GM21825 (cell line): ENCODE data around the gene RRBP1.
"Not testable (repeated sequence)": the region's sequence is repeated elsewhere in the genome, so short reads cannot be mapped to it uniquely, and the experiment has no call there.

Experiments used
- ATAC-seq: cut with Tn5 transposase; IDR thresholded peaks from one replicate; pipeline ENCODE4 v1.9.1; 2021; ENCODE audit warnings: mild to moderate bottlenecking, moderate library complexity; ENCODE audit not compliant: unreplicated experiment

RRBP1 gene

DNA sequence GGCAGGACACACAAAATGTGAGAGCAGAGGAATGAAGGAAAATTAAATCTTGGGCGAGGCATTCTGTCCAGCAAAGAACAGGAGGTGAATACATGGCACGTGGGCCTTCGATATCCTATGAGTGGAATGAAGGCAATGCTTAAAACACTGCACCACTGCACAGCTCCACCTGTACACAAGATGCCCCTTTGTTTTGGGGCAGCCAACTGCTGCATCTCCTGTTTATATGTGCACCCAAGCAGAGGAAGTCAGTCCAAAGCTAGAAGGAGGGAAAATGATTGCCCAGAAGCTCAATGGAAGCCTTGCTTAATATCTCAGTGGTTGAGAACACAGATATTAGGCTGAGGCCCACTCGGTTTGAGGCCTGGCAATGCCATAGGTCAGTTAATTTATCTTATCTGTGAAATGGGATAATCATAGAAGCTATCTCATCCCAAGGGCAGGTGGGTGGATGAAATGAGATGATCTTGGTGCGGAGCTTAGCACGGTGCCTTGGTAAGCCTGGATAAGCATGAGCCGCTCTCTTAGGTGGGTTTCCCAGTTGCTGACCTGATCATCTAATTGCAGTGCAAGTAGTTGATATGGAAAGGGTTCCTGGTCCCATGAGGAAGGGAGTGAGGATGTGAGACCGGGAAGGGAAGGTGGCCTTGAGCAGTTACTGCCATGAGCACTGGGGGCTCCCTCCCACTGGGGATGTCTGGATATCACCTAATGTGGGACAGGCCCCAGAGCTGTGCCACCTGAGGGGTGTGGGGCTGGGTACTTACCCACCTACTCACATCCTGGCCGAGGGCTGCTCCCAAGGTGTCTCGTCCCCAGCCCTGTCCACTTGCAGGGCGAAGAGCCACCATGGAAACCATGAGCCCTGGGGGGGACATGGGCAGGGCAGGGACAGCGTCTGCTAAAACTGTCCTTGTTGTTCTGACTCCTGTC lies 27.6 kb upstream of the RRBP1 start:
- ATAC-seq = no peak

DNA sequence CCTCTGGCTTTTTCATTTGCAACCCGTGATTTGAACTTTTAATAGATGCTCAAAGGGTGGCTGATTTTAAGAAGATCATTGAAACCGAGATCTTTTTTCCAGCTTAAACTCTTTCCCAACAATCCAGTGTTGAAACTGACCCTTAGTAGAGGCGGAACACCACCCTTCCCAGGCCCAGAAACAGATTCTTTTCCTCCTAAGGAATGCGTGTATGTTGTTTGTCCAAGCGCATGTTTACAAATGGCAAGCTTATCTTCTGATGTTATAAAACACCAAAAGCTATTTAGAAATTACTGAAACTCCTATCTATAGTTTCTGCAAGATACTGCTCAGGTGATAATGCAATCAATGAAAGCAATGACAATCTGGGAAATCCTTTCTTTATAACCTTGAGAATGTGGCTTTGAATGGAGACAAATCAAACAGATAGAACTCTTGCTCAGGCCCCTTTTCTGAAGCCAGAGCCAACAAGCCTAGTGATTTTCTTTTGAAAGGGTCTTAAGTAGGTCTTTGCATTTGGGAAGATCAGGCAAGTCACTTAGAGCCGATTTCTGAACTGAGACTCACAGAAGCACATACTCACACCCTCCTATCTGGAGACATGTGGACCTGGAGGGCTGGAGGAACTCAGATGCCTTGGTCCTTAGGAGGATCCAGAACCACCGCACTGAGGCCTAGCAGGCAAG lies 26.8 kb upstream of the RRBP1 start:
- no peak for ATAC-seq

DNA sequence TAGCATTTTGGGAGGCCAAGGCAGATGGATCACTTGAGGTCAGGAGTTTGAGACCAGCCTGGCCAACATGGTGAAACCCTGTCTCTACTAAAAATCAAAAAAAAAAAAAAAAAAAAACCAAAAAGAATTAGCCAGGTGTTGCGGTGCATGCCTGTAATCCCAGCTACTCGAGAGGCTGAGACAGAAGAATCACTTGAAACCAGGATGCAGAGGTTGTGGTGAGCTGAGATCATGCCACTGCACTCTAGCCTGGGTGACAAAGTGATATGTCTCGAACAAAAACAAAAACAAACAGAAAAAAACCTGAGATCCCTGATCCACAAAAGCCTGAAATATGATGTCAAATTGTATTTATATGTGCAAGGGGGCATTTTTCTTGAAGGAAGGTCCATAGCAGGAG lies 25.9 kb upstream of the RRBP1 start:
- not testable (repeated sequence) for ATAC-seq

DNA sequence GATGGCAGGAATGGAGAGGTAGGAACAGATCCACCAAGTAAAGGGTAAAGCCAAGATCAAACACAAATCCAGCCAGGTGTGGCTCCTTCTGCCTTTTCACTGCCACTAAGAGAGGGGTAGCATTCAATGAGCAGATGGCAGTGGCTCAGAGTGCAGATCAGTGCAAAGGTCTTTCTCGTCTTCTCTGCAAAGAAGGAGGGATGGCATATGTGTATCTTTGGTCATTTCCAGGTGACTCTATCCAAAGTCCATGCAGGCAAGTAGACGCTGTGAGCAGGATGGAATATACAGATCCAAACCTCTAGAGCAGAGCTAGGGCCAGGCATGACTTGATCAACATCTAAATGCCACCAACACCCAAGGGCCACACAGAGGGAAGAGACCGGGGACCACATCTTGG lies 24.6 kb upstream of the RRBP1 start:
- no peak for ATAC-seq

DNA sequence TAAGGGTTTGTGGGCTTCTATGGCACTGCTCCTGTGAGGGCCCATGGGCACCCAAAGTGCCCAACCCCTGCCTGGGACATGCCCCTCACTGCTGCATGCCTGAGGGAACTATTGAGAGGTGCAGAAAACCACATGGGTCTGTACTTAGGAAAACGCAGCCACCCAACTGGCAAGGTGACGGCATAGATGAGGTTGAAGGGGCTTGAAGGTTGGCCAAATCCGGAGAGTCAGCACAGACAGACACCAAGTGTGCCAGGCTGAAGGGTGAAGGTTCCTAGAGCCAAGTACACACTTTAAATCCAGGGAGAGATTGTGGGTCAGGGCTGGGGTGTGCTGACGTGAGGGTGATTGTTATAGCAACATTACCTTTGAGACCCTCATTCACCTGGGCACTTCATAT lies 23.9 kb upstream of the RRBP1 start:
- no peak for ATAC-seq

DNA sequence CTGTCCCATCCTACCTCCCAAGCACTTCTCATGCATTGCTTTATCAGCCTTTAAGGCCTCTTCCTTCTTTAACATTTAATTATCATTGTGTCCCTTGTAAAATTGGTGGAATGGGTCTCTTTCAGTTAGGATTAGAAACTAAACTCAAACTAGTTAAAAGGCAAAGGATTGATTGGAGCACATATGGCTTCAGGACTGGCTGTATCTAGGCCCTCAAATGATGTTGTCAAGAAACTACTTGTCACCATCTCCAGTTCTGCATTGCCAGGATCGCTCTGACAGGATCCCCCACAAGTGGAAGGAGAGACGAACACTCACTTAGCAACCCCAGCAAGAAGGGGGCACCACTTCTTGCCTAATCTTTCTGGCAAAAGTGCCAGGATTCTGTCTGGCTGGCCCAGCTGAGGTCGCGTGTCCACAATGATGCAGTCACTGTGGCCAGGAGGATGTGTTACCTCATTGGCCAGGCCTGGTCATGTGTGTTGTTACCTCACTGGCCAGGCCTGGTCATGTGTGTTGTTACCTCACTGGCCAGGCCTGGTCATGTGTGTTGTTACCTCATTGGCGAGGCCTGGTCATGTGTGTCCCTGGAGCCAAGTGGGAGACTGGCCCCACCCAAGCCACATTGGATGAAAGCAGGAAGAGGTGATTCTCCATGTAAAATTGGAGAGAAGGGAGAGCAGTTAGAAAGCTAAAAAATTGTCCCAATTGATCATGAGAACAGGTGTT lies 22.7 kb upstream of the RRBP1 start:
- no peak for ATAC-seq

DNA sequence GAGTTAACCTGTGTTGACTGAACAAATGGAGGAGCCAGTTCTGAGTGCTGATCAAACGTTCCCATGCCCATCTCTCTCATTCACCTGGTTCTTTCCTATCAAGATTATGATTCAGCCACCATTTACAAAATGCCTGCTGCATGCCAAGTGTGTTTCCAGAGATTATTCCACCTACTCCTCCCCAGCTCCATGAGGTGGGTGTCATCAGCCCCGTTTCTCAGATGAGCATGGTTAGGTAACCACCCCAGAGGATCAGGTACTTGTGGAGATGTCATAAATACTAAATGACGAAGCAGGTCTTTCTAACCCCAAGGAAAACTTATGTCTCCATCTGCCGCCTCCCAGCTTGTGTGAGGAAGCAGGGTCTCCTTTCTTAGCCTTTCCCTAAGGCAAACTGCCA lies 19.8 kb upstream of the RRBP1 start:
- ATAC-seq = no peak

DNA sequence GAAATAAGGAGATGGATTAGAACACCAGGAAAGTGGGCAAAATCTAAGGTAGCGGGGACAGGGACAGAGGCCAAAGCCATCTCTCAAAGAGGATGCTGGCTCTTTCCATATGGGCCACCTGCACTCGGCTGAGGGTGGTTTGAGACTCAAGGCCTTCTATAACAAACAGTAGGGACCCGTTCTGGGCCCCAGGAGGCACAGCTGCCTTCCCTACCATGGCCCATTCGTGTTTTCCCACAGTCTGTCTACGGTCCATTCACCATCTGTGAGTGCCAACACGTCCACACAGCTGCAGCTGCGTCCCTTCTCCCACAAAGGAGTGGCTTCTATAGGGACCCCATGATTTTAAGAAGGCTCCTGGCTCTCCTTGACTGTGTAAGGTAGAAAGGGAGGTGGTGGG lies 18.6 kb upstream of the RRBP1 start:
- no peak for ATAC-seq

DNA sequence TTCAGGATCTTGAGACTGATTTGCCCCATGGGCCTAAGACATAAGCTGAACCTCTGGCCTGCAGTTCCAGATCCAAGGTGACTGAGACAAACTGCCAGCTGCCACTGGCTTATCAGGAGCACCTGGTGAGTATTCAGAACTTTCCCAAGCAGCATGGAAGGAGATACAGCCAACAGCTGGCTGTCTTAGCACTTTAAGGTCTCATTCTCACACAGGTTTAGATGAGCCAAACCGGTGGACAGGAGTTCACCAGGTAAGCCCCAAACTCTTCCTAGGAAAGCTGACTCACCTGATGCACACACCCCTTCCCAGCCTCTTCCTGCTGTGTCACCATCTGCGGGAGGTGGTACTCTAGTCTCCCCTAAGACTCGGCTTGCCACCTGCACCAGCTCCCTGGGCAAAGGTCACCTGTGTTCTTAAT lies 17.9 kb upstream of the RRBP1 start, which contains the start of gene BANF2:
TSS of gene BANF2 (plus strand) at position 36 of the 421 bp plus-strand sequence. CDS start 25,060 bp downstream, outside the sequence.
- ATAC-seq = no peak

DNA sequence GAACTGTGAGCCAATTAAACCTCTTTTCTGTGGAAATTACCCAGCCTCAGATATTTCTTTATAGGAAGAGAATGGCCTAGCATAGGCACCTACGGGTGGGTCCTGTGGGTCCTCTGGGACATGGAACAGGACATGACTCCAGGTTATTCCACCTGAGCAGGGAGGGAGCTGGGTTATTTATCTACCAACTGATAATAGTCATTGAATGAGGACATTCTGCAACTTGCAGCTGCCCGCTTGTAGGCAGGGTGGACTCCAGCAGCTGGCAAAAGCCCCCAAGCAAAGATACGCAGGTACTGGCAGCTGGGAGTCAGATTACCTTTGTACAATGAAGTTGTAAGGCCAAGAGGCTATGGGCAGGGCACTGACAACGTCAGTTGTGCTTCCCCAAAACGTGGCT lies 16.3 kb upstream of the RRBP1 start:
- ATAC-seq = no peak

DNA sequence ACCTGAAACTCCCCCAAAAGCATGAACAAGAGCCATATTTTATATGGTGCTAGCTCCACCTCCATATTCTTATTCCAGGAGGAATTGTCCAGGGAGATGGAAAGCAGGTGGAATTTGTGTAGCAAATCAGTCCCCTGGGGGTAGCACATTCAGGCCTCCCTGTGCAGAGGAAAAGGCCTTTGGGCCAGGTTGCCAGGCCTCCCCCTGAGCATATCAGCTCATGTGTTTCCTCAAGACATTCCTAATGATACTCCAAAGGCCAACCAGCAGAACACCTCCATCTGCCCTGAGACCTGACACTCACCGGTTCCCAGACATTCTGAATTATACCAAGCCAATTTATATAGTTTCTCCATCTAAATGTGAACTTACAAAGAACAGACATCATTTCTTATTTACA lies 15.1 kb upstream of the RRBP1 start:
- no peak for ATAC-seq

DNA sequence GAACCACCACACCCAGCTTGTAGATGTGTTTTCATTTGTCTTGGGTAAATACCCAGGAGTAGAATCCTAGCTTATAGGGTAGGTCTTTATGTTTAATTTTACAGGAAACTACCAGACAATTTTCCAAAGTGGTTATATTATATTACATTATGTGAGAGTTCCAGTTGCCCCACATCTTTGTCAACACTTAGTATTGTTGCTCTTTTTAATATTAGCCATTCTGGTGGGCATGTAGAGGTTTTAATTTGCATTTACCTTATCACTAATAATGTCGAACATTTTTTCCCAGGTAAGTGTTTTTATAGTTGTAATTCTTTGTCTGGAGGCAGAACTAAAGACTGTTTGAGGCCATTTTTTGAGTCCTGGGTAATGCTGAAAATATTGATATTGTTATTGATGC lies 14.2 kb upstream of the RRBP1 start:
- ATAC-seq = no peak

DNA sequence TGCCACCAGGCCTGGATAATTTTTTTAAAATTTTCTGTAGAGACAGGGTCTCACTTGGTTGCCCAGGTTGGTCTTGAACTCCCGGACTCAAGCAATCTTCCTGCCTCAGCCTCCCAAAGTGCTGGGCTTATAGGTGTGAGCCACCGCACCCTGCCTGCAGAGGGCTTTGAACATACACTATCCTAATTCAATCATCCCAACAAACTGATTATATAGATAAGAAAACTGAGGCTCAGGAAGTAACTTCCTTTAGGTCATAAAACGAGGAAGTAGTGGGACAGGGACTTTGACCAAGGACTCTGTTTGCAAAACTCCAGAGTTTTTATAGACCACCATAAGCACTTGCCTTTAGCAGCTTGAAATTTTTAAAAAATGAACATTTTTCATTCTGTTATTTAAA lies 12.7 kb upstream of the RRBP1 start:
- ATAC-seq = no peak

DNA sequence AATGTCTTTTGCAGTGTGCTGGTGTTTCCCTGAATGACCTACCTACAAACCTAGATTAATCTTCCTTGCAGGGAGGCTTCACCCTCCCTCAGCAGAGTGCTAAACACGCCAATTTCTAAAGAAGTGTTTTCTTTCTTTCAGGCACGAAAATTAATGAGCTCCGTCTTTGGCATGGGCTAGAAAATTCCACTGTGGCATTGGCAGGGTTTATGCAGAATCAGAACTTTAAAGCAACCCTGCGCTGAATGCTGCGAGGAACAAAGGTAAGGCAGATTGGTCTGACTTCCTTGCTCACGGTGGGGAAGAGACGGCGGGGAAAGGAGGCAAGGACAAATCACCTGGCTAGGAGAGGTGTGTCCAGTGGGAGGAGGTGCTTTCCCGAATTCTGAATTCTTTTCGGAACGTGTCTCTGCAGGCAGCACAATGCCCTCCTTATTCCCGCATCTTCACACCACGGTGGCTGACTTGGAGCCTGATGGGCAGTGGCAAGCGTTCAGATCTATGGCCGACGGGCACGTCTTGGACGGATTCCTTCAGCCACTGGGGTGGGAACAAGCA lies 11.5 kb upstream of the RRBP1 start:
- ATAC-seq = no peak

DNA sequence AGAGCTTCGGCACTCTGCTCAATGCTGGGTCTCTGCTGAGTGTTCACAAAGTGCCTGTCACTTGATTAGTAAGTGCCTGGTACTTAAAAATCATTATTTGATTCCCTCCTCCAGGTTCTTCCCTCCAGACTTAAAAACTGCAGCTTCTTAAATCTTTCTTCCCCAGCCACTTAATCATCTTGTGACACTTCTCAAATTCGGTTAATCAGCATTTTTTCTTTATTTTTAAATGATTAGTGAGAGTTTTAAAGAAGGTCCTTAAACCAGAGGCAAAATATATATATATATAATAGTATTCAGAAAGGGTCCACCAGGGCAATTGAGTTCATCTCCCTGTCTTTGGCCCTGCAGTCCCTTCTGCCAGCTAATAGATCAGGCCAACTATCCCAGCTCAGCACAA lies 9.7 kb upstream of the RRBP1 start:
- ATAC-seq = no peak

DNA sequence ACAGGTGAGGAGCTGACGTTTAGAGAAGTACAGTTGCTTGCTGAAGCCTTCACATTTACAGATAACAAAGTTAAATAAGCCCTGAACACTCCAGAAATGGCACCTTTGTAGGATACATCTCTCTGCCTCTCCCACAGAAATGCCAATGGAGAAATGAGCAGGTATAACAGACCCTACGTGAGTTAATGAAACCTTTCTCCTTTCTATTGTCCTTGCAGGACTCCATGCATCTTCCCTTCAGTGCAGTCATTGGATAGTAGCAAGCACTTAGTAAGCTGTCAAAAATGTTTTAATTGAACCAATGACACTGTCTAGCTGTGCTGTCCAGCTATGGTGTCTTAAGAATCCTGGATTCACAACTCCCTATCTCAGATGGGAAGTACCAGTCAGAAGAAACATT lies 8.1 kb upstream of the RRBP1 start:
- ATAC-seq = no peak

DNA sequence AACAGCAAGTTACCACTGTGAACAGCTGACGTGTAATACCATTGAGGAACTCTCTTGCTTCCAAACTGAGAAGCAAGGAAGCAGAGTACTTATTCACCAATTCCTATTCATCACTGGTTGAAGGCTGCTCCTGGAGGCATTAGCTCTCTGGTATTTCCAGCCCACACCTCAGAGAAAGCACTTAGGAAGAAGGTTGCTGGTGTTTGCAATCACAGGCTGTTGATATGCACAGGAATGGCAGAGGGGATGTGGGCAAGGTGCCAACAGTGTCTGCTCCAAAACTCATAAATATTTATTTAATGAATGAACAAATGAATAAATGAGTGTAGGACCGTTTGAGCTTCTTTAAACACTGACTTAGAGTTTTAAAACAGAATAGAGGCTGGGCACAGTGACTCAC lies 6.9 kb upstream of the RRBP1 start:
- no peak for ATAC-seq

DNA sequence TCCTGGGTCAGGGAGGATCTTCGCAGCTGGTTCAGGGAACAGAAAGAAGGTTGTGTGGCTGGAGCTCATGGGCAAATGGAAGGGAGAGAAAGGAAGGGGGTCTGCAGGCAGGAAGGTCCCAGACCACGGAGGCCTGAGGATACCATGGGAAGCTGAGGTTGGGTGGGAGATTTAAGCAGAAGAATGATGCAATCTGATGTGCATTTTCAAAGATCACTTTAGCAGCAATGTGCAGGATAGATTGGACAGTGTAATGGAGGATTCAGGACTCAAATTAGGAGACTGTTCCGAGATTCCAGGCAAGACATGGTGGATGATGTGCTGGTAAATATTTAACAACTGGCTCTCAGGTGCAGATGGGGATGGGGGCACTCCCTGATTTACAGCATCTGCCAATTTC lies 5.8 kb upstream of the RRBP1 start:
- no peak for ATAC-seq

DNA sequence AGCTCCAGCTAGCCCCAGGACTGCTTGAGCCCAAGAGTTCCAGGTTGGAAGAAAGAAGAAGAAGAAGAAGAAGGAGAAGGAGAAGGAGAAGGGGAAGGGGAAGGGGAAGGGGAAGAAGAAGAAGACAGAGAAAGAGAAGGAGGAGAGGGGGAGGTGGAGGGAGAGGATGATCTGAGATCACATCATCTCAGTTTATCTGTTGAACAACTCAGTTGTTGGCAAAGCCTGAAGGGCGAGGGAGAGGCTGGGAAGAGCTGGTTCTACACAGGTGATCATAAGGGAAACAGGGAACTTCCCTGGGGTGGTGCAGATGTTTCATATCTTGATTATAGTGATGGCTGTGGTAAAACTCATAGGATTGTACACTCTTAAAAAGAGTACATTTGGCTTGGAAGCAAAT lies 3.1 kb upstream of the RRBP1 start:
- ATAC-seq = no peak

DNA sequence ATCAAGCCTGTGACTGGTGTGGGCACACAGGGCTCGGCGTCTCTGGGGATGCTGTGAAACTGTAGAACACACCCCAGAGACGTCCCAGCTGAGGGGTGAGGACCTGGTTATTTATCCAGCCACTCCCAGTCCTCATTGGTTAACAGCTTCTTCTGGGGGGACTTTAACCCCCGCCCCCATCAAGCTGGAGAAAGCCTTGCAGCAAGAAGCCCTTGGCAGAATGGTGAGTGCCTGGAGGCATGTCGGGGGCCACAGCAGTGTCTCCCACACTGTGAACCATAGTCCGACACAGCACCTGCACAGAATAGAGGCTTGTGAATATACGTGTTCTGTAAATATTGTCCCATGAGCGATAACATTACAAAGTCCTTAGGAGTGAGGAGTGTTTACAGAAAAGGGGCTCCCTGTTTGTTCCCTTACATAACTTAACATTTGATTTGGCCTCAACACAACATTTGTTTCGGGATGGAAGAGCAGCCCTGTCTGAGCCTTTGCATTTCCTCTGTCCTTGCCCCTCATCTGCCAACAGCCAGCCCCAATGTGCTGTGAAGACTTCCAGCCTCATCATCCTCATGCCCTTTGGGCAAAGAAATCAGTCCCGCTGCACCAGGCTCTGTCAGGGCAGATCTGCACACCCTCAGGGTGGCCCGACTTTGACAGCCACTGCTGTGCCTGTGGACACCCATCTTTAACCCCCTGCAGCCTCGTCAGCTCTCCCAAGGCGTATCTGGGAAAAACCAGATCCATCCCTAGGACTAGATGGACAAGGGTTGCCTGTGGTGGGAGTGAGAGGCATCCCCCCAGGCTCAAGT lies 2.2 kb upstream of the RRBP1 start:
- ATAC-seq = no peak
